ENCODE measurements around the gene CHST15. TPM values are rescaled to one million over a fixed set of nuclear protein-coding genes. Genes with fewer than 3 reads are reported as not detected.

Gene CHST15
- total RNA-seq, 1 experiment from 2014 or later: 17.1 TPM

GRCh38 chr10:124052561-124052960 is 40.8 kb downstream of the CHST15 start:
- intact Hi-C loops (cut with micrococcal nuclease): loop anchor here (5.0 kb wide), 1 partner anchor 40 kb away; the partner anchor contains the start of gene CHST15

GRCh38 chr10:124050021-124051015 is 43.1 kb downstream of the CHST15 start:
- Histone ChIP-seq H3K36me3 (ENCODE audit: low read depth, low read length) (no peaks in the 10 kb centered on the region), H3F3A (ENCODE audit: low read length, unreplicated experiment) (no peaks in the 10 kb centered on the region), H3K4me2 (ENCODE audit: low read length) (peak overlapping the region; percentile 31; the same call in 1 of the 2 replicates), H3K27me3 (ENCODE audit: low read length) (no peaks in the 10 kb centered on the region), H4K20me1 (ENCODE audit: low read length) (no peaks in the 10 kb centered on the region), H3K79me2 (ENCODE audit: low read length) (peaks cover 41% of the 10 kb centered on the region), H3K9me3 (ENCODE audit: low read length) (no peaks in the 10 kb centered on the region), H3K27ac (ENCODE audit: low read length) (peak overlapping the region; percentile 36; the same call in 1 of the 2 replicates), H3K9me2 (replicated peaks; ENCODE audit: low read length) (no peaks in the 10 kb centered on the region), H3K4me3 (ENCODE audit: low read length) (no peak overlapping the region), H3K4me1 (ENCODE audit: insufficient read depth, low read length) (peaks cover 32% of the 10 kb centered on the region), H2AFZ (ENCODE audit: low read length) (no peak overlapping the region), H3K9ac (ENCODE audit: low read length) (no peak overlapping the region)
- ChIA-PET POLR2A (ENCODE audit: unreplicated experiment) (no interaction called here), CTCF (no interaction called here)
- intact Hi-C loops (cut with micrococcal nuclease): loop anchor here (5.0 kb wide), 1 partner anchor 42 kb away; the partner anchor contains the start of gene CHST15
- TF ChIP-seq, protein P1, sequence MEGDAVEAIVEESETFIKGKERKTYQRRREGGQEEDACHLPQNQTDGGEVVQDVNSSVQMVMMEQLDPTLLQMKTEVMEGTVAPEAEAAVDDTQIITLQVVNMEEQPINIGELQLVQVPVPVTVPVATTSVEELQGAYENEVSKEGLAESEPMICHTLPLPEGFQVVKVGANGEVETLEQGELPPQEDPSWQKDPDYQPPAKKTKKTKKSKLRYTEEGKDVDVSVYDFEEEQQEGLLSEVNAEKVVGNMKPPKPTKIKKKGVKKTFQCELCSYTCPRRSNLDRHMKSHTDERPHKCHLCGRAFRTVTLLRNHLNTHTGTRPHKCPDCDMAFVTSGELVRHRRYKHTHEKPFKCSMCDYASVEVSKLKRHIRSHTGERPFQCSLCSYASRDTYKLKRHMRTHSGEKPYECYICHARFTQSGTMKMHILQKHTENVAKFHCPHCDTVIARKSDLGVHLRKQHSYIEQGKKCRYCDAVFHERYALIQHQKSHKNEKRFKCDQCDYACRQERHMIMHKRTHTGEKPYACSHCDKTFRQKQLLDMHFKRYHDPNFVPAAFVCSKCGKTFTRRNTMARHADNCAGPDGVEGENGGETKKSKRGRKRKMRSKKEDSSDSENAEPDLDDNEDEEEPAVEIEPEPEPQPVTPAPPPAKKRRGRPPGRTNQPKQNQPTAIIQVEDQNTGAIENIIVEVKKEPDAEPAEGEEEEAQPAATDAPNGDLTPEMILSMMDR (conservative IDR thresholded peaks at IDR 0.05; ENCODE audit: low read depth, low read length): no peak
- TF ChIP-seq EZH2phosphoT487 (IDR thresholded peaks at IDR 0.05; ENCODE audit: borderline replicate concordance, low read length) (no peak), EZH2 (IDR thresholded peaks at IDR 0.05; ENCODE audit: low read length, unreplicated experiment) (no peak)
- DNase-seq: no peak
- BruUV-seq (replicated peaks): no TSS peak
- ATAC-seq: no peak

More at GRCh38 chr10:124052561-124052960, 40.8 kb downstream of the CHST15 start:
- Histone ChIP-seq H3F3A (ENCODE audit: low read length, unreplicated experiment) (no peaks in the 10 kb centered on the region), H3K4me2 (ENCODE audit: low read length) (no peak overlapping the region), H3K36me3 (ENCODE audit: low read depth, low read length) (no peaks in the 10 kb centered on the region), H3K79me2 (ENCODE audit: low read length) (peaks cover 52% of the 10 kb centered on the region), H3K4me3 (ENCODE audit: low read length) (no peak overlapping the region), H3K9ac (ENCODE audit: low read length) (no peak overlapping the region), H3K9me2 (replicated peaks; ENCODE audit: low read length) (no peaks in the 10 kb centered on the region), H3K9me3 (ENCODE audit: low read length) (no peaks in the 10 kb centered on the region), H2AFZ (ENCODE audit: low read length) (no peak overlapping the region), H3K4me1 (ENCODE audit: insufficient read depth, low read length) (peaks cover 32% of the 10 kb centered on the region), H3K27ac (ENCODE audit: low read length) (no peak overlapping the region), H3K27me3 (ENCODE audit: low read length) (no peaks in the 10 kb centered on the region), H4K20me1 (ENCODE audit: low read length) (no peaks in the 10 kb centered on the region)
- CTCF ChIA-PET: no interaction called here
- ATAC-seq: no peak
- TF ChIP-seq EZH2 (IDR thresholded peaks at IDR 0.05; ENCODE audit: low read length, unreplicated experiment): no peak
- TF ChIP-seq, protein P1 (conservative IDR thresholded peaks at IDR 0.05; ENCODE audit: low read depth, low read length): no peak
- no peak for TF ChIP-seq EZH2phosphoT487 (IDR thresholded peaks at IDR 0.05; ENCODE audit: borderline replicate concordance, low read length)
- POLR2A ChIA-PET (ENCODE audit: unreplicated experiment): no interaction called here
- DNase-seq: no peak
- BruUV-seq (replicated peaks): no TSS peak

Data from PC-3 (cell line).